ENCODE data around the gene ZP1.

DNA sequence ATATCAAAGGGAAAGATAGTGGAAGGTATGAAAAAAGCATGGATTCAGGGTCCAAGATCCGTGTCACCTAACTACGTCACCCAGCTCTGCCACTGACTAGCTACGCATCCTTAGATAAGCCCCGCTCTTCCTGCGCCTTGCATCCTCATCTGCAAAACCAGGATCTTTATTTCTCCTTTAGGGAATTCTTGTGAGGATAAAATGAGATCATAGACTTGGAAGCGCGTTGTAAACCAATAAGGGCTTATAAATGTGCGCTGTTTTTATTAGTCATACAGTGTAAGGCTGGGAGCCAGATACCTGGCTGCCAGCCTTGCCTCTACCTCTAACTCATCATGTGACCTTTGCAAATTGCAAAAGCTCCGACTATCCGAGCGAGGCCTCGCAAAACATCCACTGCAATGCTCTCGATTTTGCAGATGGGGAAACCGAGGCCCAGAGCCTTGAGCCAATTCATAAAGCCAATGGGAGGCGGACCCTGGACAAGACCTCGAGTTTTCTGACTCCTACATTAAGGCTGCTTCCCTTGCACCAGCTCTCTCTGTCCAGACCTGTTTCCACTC, 38.3 kb downstream of the ZP1 start:
- TF ChIP-seq POLR2A (IDR thresholded peaks at IDR 0.05) (no peak), CTCF (IDR thresholded peaks at IDR 0.05) (no peak)
